DMS114 treated with DMSO at 0.1 percent for 48 hours (cell line): Measurements from ENCODE around the gene THAP10.

Experiments used
- DNase-seq: peaks from one replicate; lab custom pipeline; 2025; ENCODE audit not compliant: unreplicated experiment; lab: John Stamatoyannopoulos, UW

The THAP10 gene

DNA sequence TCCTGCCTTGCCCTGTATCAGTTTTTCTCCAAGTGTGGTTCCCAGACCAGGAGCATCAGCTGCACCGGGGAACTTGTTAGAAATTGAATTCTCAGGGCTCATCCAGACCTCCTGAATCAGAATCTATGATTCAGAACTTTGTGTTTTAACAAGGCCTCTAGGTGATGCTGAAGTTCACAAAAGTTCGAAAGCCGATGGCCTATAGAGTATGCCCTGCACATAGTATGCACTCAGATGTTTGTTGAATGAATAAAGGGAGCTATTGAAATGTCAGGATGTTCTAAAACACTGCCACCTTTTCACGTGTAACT lies 37.6 kb downstream of the THAP10 start:
- no peak for DNase-seq

DNA sequence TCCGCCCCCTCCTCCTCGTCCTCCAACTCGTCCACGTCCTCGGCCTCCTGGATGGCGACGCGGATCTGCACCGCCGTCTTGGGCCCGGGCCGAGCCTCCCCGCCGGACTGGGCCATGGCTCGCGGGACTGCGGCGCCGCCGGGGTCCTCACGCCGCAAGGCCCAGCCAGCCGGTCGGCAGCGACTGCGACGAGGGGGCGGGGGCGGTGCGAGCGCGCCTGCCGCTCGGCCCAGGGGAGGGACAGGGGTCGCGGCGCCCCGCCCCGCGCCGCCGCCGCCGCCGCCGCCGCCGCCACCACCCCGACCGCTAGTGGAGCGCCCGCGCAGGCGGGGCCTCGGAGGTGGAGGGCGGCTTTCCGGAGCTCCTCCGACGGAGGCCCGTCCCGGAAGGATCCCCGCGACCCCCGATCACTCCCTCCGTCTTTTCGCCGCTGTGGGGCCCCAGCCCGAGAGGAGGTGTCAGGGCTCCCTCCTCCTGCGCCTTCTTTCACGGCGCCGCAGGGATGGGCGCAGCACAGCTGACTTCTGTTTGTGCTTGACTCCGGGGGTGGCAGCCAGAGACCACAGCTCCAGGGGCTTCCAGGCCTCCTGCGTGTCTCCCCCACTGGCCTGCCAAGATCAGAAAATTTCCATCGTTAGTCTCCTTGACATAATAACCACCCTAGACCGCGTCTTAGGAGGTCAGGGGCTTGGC lies 38.1 kb downstream of the THAP10 start, which contains the start of gene LARP6:
Gene LARP6 (minus strand): TSS at position 185 of the 693 bp plus-strand sequence. CDS start 69 bp downstream, at position 116.
- DNase-seq = peak; percentile 16

DNA sequence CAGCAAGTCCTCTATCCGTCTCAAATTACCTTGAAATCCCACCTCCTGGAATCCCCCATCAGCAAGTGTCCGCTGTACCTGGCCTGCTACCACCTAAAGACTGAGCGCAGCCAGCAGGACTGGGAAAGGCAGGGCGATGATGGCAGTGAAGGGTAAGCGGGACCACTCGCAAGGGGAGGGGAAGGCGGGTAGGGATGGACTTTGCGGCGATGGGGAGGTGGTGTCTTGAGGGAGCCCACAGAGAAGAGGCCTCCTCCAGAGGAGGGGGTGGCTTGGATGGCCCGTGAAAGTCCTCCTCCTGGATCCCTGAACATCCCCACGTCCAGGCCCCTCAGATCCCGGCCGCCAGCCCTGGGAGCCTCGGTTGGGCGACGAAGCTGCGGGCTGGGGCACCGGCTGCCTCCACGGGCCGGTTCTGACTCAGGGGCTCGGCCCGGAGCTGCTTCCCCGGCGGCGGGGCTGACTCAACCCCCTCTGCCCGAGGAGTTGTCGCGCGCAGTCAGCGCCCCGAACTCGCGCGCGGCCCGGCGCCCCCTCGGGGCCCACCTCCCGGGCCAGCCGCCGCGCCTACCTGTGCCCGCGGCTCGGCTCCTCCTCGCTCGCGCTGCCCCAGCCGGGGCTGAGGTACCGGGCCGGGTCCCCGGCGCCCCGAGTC lies 38.8 kb downstream of the THAP10 start:
- DNase-seq = no peak

DNA sequence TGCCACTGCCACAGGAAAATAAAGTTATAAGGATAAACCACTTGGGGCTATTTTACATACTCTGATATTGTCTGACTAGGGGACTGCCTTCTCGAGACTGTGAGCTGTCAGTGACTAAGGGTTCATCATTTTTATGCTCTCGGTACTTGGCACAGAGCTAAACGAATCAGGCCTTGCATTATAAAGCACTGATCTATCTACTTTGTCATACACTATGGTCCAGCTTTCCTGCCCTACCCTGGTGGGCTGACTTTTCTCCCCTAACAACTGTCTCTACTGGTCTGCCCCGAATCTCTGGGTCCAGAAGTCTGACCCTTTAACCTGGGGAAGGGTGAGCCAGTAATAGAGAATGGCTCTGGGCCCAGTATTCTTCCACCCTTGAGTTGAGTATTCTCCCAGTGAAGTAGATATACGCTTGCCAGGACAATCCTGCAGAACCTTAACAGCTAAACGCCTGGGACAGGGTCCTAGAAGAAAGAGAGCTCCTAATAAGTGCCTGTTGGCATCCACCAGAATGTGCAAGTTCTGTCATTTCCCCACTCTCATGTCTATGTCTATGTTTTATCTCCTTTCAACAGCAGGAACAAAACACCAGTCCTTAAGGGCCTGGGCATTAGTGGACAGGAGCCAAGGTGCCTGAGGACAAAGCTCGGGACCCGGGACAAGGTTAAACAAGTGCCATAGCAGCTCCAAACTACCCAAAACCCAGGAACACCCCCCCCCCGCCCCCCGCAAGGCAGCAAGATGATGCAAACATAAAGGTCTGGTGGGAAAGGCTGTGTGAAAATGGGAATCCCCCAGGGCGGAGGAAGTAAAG lies 39.5 kb downstream of the THAP10 start:
- DNase-seq = no peak

DNA sequence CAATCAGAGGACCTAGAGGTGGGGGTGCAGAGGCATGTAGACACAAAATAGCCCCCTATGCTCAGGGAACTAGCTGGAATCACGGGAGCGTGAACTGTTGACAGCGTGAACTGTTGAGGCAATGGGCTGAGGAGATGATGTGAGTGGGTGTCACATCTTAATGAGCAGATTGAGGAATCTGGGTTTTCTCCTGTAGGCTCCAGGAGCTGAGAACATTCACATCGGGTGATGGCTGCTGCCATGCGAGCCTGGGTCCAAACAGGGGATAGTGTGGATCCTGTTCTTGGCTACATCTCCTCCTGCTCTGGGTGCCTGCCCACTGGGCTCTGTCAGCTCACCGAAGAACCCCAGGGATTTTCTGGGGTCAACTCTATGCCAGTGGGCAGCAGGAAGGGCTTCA lies 40.3 kb downstream of the THAP10 start:
- DNase-seq = no peak

DNA sequence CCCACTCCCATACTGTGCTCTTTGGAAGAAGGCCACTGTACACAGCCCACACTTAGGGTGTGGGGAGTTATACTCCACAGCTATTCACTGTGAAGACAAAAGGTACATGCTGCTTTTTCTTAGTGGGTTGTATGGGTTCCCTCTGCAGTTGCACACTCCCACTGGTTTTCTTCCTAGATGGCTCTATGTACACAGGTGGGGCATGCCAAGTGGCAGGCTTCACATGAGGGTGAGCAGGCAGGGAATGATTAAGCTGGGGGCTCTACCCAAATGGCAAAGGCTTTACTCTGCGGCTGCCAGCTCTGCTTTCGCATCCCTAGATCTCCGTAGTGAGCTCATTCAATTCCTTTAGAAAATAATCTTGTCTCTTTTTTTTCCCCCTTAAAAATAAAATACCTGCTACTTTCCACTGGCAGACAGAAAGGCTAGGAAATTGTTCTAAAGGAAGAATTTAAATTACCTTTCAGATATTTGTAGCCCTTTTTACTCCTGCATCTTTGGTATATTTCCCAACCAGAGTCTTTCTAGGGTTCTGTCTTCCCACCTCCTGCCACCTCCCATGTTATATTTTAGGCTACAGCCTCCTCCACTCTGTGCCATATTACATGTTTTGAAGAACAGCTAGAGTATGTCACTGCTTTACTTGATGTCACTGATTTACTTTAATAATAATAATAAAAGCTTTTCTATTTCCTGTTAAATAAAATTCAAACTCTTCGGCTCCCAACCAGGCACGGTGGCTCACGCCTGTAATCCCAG lies 46.5 kb downstream of the THAP10 start:
- no peak for DNase-seq

DNA sequence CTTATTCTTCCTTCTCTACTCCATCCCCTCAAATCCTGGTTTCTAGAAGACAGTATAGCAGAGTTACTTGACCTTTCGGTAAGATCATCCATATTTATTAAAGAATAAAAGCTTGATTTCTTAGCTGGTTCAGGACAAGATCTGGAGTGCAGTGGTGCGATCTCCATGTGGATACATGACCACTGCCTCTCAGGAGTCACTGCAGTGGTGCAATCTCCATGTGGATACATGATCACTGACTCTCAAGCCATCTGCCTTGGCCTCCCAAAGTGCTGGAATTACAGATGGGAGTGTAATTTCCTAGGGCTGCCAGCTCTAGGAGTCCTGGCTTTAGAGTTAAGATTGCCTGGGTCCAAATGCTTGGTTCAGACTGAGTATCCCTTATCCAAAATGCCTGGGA lies 54.8 kb downstream of the THAP10 start:
- no peak for DNase-seq

DNA sequence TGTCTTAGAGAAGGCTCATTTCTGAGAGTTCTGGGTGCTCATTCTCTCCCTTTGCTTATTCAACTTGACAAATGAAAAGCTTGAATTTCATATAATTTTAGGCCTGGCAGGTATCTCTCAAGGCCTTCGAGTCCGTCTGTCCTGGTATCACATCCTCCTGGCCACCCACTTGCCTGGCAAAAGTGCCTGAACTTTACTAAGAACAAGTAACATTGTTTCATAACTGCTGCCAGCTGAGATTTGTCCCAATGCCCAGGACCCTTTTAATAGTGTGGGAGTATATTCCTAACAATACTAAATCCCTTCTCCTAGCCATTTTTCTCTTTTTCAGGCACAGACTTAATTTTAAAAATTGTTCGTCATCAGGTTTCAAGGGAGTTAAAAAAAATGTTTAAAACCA lies 56.4 kb downstream of the THAP10 start:
- DNase-seq = no peak

DNA sequence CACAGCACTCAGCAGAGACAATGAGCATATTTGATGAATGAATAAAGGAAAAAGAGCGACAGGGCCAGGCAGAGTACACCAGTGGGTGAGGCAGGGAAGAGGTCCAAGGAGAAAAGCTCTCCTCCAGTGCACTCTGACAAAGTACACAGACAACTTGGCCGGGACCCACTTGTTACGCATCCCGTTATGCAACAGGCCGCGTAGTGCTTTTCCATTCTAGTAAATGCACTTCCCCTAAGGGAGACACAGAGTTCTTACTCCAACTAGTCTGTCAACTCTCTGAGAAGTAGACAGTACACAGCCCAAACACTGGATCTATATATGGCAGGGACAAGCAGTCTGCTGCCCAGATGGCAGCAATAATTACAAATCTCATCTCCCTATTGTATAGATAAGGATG lies 56.8 kb downstream of the THAP10 start:
- no peak for DNase-seq

DNA sequence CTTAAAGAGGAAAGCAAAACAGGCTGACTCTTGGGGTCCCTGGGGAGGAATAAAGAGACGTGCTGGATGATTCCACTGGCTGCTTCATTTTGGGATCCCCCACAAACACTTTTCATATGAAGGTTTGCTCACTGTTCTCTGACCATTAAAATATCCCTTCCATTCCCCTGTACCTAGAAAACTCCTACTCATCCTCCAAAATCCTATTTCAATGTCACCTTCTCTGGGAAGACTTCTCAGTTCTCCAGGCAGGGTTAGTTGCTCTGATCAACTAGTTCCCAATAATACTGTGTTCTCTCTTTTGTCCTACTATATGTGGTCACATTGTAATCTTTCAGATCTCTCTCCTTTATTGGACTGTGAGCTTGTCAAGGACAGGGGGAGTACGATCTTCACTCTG lies 57.2 kb downstream of the THAP10 start:
- no peak for DNase-seq

DNA sequence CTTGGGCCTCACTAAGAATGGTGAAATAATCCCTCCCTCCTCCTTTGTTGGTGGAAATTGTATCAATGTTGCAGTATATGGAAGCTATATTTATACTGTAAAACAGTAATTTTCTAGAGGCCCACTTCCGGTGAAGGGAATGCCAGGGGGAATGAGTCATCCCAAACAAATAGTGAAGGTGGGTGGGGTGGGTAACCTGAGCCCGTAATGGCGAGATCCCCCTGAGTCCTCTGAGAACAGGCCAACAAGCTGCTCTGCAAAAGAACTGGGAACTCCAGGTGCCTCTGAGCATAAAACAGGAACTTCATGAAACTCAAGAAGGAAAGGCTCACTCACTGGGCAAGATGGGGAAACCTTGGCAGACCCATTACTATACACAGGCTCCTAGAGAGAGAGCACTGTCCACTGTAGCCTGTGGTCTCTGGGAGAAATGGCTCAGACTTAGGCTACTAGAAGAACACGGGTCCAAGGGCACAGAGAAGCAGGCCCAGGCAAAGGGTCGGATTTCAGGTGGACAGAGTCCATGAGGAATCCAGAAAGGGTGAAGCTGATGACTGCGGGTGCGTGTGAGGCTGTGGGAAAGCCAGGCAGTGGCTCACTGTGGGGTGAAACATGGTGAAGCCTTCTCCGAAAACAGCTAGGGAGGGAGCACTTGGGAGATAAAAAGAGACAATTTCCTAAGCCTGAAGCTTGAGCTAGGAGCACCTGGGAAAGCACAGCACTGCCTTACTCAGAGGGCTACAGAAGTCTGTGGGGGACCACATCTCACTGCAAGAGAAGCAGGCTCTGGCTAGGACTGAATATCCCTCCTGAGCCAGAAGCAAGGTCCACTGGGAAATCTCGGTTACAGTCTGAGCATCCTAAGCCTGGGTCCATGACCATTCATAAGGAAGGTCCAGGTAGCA lies 58.1 kb downstream of the THAP10 start:
- no peak for DNase-seq

DNA sequence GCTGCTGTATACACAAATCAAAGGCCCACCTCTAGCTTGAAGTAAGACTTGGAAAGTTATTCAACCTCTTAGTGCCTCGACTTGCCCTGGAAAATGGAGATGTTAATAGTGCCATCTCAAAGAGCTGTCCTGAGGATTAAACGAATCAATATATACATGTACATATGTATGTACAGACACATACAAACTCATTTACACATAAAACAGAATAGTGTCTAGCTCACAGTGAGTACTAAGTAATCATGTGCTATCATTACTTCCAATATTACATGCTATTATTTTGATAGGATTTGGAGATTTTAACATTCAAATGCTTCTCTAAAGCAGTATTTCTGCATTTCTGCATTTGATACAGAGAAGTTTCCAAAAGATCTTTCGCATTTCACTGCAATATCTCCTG lies 58.8 kb downstream of the THAP10 start:
- DNase-seq = no peak

DNA sequence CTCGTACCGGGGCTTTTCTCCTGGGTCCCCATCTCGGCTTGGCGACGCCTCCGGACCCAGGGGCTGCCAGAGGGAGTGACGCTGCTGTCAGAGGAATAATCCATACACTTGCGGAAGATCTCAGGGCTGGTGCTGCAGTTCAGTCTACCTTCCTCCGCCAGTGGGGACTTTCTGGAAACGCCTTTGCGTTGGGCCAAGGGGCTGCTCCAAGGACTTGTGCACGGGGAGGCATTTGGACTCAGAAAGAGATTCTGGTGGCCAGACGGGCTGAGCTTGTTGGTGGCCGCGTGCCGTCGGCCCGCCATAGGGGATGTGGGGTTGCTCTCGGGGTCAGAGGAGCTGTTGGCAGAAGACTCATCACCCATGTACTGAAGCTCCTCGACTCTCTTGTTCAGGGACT lies 60.1 kb downstream of the THAP10 start:
- DNase-seq = no peak
